Fibroblast of skin of back (primary cell): ENCODE data around the gene ARHGAP45.
"Not testable (repeated sequence)": the region's sequence is repeated elsewhere in the genome, so short reads cannot be mapped to it uniquely, and the experiment has no call there.

ENCODE experiments used
- DNase-seq: peaks from one replicate; pipeline ENCODE4 v3.0.0-alpha.2; 2013

Gene ARHGAP45

DNA sequence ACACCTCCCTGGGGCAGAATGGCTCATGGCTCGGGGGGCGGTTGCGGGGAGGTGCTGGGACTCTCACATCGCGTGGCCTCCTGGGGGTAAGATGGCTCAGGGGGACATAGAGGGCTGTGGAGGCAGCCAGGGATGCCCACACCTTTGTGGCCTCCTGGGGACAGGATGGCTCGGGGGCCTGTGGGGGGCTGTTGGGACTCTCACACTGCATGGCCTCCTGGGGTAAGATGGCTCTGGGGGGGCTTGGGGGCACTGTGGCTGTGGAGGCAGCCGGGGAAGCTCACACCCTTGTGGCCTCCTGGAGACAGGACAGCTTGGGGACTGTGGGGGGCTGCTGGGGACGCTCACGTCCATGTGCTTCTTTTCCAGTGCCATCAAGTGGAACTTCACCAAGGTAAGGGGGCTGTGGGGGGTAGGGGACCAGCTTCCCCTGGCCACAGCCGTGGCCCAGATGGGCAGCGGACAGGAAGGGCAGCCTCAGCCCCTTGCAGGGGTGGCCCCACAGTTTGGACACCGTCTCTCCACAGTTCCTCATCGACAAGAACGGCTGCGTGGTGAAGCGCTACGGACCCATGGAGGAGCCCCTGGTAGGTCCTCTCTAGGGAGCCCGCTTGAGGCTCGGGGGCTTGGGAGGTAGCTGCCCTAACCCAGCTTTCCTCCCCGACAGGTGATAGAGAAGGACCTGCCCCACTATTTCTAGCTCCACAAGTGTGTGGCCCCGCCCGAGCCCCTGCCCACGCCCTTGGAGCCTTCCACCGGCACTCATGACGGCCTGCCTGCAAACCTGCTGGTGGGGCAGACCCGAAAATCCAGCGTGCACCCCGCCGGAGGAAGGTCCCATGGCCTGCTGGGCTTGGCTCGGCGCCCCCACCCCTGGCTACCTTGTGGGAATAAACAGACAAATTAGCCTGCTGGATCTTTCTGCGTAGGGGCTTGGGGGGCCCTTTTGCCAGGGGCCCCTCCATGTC is 39.2 kb downstream of the ARHGAP45 start:
- DNase-seq = no peak

- no peak for DNase-seq
Observed at GRCh38 chr19:1106841-1107660, 40.1 kb downstream of the ARHGAP45 start.

- no peak for DNase-seq
Observed at GRCh38 chr19:1107661-1108261, 40.8 kb downstream of the ARHGAP45 start.

DNA sequence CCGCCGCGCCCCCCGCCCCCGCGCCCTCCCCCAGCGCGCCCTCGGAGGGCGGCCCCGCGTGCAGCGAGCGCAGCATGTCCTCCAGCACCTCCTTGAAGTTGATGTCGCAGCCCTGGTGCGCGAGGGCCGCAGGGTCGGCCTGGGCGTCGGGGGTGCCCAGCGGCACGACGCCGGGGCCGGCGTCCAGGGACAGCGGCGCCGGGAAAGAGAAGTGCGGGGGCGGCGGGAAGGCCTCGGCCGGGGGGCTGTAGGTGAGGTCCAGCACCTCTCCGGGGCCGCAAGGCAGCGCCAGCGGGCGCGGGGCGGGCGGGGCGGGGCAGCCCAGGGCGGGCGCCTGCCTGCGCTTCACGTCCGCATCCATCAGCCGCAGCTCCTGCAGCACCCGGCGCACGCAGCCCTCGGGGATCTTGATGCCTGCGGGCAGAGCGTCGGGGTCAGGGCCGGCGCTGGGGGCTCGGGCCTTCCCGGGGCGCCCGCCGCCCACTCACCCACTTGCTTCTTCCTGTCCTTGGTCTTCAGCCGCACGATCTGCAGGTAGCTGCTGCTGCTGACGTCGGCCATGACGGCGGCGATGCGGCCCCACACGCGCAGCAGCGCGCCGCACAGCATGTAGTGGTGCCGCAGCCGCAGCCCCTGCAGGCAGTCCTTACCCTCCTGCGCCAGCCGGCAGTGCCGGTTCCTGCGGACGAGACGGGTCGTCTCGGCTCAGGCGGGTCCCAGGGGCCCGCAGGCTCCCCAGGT is 41.5 kb downstream of the ARHGAP45 start:
- DNase-seq = no peak

GRCh38 chr19:1109032-1109551 is 42.1 kb downstream of the ARHGAP45 start:
- DNase-seq = no peak

GRCh38 chr19:1109697-1110671 is 43.0 kb downstream of the ARHGAP45 start:
- DNase-seq = no peak

DNA sequence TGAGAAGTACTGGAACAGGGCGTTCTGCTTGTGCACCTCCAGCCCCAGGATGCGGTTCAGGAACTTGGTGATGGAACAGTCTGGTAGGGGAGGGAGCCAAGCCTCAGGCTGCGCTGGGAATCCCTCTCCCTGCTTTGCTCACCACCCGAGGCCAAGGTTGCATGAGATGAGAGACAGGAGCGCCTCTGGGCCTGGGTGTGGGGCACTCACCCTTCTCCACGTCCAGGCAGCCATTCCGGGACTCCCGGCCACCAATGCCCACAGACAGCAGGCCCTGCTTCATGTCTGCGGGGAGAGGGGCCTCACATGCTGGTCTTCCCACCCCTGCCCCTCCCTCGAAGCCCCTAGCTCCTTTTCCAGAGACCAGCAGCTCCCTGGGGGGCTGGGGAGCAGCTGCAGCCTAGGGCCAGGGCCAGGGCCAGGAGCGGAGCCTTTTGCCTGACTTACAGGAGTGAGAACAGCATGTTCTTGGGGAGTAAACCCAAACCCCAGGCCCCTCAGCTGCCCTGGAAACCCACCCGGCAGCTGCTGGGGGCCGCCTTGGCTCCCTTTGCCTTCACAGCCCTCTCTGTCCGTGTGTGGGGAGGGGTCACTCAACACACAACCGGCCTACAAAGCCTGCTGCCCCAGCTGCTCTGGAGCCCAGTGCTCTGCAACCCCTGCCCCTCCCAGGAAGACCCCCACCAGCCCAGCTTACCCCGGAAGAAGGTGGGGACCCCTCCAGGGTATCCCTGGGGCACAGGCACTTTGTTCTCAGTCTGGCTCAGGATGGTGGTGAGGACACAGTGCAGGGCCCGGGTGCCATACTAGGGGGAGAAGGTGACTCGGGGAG is 44.1 kb downstream of the ARHGAP45 start:
- DNase-seq = no peak

GRCh38 chr19:1111641-1112267 is 44.8 kb downstream of the ARHGAP45 start:
- DNase-seq = no peak

DNA sequence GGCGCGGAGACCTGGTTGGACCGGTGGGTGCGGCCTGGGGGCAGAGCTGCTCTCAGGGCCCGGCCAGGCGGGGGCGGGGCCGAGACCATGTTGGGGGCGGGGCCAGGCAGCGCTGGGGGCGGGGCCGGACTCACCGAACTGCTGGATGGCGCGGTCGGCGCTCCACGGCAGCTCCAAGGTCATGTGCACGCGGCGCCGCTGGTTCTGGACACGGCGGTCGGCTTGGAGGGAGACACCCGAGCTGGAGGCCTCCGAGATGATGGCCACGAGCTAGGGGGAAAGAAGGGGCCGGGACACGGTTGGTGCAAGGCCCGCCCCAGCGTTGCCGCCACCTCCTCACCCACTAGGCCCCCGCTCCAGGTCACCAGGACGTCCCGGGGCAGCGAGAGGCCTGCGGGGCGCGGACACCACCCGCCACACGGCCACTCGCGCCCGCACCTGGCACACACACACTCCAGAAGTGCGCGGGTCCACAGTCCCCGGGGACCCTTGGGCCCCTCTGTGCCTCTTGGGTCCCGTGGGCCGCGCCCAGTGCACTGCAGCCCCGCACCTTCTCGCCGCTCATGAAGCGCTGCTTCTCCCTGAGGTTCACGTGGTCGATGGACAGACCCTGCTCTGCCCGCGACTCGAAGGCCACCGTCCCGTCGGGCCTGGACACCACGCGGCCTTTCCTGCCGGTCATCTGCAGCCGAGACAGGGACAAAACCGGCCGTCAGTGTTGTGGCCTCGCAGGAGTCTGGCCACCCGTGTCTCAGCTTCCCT is 45.5 kb downstream of the ARHGAP45 start:
- DNase-seq = no peak

GRCh38 chr19:1113030-1113985 is 46.3 kb downstream of the ARHGAP45 start:
- DNase-seq = peak; percentile 90

DNA sequence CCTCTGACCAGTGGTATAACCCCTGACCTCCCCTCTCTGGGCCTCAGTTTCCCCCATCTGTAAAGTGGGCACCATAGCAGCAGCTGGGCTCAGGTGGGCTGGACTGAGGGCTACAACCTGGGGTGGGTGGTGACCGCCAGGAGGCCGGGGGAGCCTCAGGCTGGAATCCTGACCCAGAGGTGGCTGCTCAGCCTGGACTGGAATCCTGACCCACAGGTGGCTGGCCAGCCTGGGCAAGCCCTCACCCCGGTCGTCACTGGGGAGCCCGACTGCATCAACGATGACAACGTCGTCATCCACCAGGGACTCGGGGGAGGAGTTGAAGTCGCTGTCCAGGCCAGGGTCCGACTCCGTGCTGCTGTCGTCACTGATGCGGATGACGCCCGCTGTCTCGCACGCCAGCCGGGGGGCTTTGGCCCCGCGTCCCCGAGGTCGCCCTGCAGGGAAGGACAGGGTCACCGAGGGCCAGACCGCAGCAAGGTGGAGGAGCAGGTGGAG is 47.1 kb downstream of the ARHGAP45 start:
- DNase-seq = no peak

- DNase-seq = not testable (repeated sequence)
Observed at GRCh38 chr19:1114728-1115127, 47.8 kb downstream of the ARHGAP45 start.

DNA sequence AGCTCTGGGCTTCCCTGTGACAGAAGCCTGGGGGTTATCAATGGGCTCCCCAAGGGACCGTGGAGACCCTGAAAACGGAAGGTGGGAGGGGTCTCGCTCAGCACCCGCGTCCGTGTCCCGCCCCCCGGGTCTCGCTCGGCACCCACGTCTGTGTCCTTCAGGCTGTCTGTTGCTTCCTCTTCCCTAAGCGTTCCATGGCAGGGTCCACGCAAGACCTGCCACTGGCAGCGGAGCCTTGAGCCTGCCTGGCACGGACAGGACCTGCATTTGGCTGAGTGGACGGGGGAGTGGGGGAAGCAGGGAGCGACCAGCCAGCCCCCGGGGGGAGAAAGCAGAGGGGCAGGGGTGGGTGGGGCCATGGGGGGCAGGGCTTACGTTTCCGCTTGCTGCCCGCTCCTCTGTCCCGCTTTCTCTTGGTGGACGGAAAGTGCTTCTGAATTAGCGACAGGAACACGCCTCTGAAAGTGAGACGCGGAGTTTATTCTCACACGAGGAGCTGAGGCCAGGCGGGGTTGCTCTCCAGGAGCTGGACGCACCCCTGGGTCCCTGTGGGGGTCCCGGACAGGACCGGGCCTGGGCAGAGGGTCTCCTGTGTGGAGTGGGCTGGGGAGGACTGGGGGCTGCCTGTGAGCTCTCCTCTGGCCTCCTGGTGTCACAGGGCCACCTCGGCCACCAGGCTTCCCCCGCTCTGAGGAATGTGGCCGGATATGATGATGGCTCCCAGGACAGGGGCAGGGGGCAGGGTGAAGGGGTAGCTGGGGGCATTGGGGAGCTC is 48.9 kb downstream of the ARHGAP45 start:
- no peak for DNase-seq

- DNase-seq = no peak
Observed at GRCh38 chr19:1116726-1117581, 50.0 kb downstream of the ARHGAP45 start.

- no peak for DNase-seq
Observed at GRCh38 chr19:1117654-1118053, 50.7 kb downstream of the ARHGAP45 start.
